HCT116 (cell line): ENCODE measurements around the gene PRKG1. TPM values are rescaled to one million over a fixed set of nuclear protein-coding genes. Genes with fewer than 3 reads are reported as not detected.

Experiments
- ATAC-seq: fragments of 200-7000 bp; cut with Tn5 transposase; 2 replicates; pipeline ENCODE4 v1.9.1; 2020; ENCODE audit warnings: mild to moderate bottlenecking, moderate library complexity
- BruUV-seq: library from RNA; stranded (reverse); fragments of 400-500 nt; replicated peaks from 2 replicates; lab custom pipeline; 2021; lab: Mats Ljungman, UMichigan
- CTCF ChIA-PET: fragments of 300-600 bp; sonication (Branson Sonifier 250); formaldehyde crosslinking; loops from one replicate; lab custom pipeline; 2021; ENCODE audit warnings: antibody characterized with exemption; lab: Charles Lee
- POLR2A ChIA-PET: fragments of 300-600, 350-600 bp; sonication (Branson Sonifier 250); formaldehyde crosslinking; loops from one replicate; lab custom pipeline; 2021; ENCODE audit warnings: antibody characterized with exemption; lab: Charles Lee
- RAD21 ChIA-PET, 2 experiments: fragments of 300-600 bp; sonication (Branson Sonifier 250); formaldehyde crosslinking; loops; one replicate each; lab custom pipeline; 2023; ENCODE audit warnings: low total read pairs in 2 of 2; ENCODE audit not compliant: uncharacterized antibody in 2 of 2, unreplicated experiment in 2 of 2, low non-redundant PET in 1 of 2; lab: Charles Lee
- DNase-seq: peaks from one replicate; pipeline ENCODE4 v3.0.0-alpha.2; 2010; ENCODE audit warnings: low read depth, low spot score
- H2AFZ ChIP-seq: fragments of 200-600 bp; shearing (Covaris generic), sonication (generic); 2 replicates; pipeline ENCODE4 v1.6.1; 2017; ENCODE audit warnings: low read depth, mixed run types, mixed read lengths, antibody characterized with exemption, low read length; ENCODE audit not compliant: poor library complexity, severe bottlenecking
- H3K27ac ChIP-seq: 2 replicates; pipeline ENCODE4 v1.5.1; 2012; ENCODE audit warnings: low read depth, low read length
- H3K27me3 ChIP-seq: fragments of 200-600 bp; sonication (generic); 2 replicates; pipeline ENCODE4 v1.6.1; 2016; ENCODE audit warnings: mixed run types, low read length, mixed read lengths; ENCODE audit not compliant: insufficient read depth
- H3K36me3 ChIP-seq, 2 experiments: fragments of 200-500 bp in 1 of 2; fragments of 200-600 bp in 1 of 2; sonication (Bioruptor generic) in 1 of 2; sonication (generic) in 1 of 2; 2 replicates each; pipeline versions ENCODE4 v1.5.1 to v1.6.1; 2014 to 2016; ENCODE audit warnings: low read length in 2 of 2, inconsistent platforms in 1 of 2, mixed read lengths in 1 of 2, mixed run types in 1 of 2; ENCODE audit not compliant: insufficient read depth in 2 of 2, control insufficient read depth in 1 of 2
- H3K4me1 ChIP-seq, 2 experiments: fragments of 200-600 bp in 1 of 2; sonication (generic) in 1 of 2; 2 replicates each; pipeline versions ENCODE4 v1.5.1 to v1.6.1; 2012 to 2017; ENCODE audit warnings: low read length in 2 of 2, inconsistent platforms in 1 of 2, mild to moderate bottlenecking in 1 of 2, mixed read lengths in 1 of 2, mixed run types in 1 of 2, moderate library complexity in 1 of 2; ENCODE audit not compliant: insufficient read depth in 2 of 2, control insufficient read depth in 1 of 2
- H3K4me2 ChIP-seq: fragments of 200-600 bp; sonication (generic); 2 replicates; pipeline ENCODE4 v1.6.1; 2017; ENCODE audit warnings: mixed run types, low read length, mixed read lengths
- H3K4me3 ChIP-seq, 2 experiments: fragments of 200-600 bp in 1 of 2; sonication (generic) in 1 of 2; replicated peaks in 1 of 2; 2 replicates each; pipeline ENCODE4 v1.5.1; 2011 to 2016; ENCODE audit warnings: low read length in 2 of 2, control low read depth in 1 of 2, low read depth in 1 of 2, mild to moderate bottlenecking in 1 of 2, mixed read lengths in 1 of 2, mixed run types in 1 of 2
- H3K79me2 ChIP-seq: fragments of 200-600 bp; sonication (generic); 2 replicates; pipeline ENCODE4 v1.6.1; 2017; ENCODE audit warnings: mild to moderate bottlenecking, mixed run types, low read length, moderate library complexity, mixed read lengths; ENCODE audit not compliant: insufficient read depth
- H3K9ac ChIP-seq: fragments of 200-600 bp; sonication (generic); 2 replicates; pipeline ENCODE4 v1.6.1; 2016; ENCODE audit warnings: low read length, mixed read lengths
- H3K9me2 ChIP-seq: fragments of 200-600 bp; sonication (generic), shearing (Covaris generic); 2 replicates; pipeline ENCODE4 v1.6.1; 2017; ENCODE audit warnings: mixed run types, mild to moderate bottlenecking, moderate library complexity; ENCODE audit not compliant: insufficient read depth
- H3K9me3 ChIP-seq, 2 experiments: fragments of 200-500 bp in 1 of 2; fragments of 200-600 bp in 1 of 2; sonication (Bioruptor generic) in 1 of 2; sonication (generic) in 1 of 2; 2 replicates each; pipeline ENCODE4 v1.6.1; 2014 to 2017; ENCODE audit warnings: low read length in 2 of 2, mixed read lengths in 2 of 2, inconsistent platforms in 1 of 2, low read depth in 1 of 2, mild to moderate bottlenecking in 1 of 2, mixed run types in 1 of 2, moderate library complexity in 1 of 2; ENCODE audit not compliant: control insufficient read depth in 1 of 2, insufficient read depth in 1 of 2
- H4K20me1 ChIP-seq: fragments of 200-600 bp; sonication (generic), shearing (Covaris generic); 2 replicates; pipeline ENCODE4 v1.6.1; 2017; ENCODE audit warnings: mixed run types, mild to moderate bottlenecking, moderate library complexity; ENCODE audit not compliant: insufficient read depth
- CBX3 ChIP-seq: IDR thresholded peaks from 2 replicates; pipeline ENCODE4 v1.6.1; 2012; ENCODE audit warnings: low read depth
- CEBPB ChIP-seq: IDR thresholded peaks from 2 replicates; pipeline ENCODE4 v1.6.1; 2012; ENCODE audit warnings: low read depth
- CTCF ChIP-seq, 3 experiments: fragments of 200-600 bp in 1 of 3; sonication (generic) in 1 of 3; IDR thresholded peaks in 2 of 3; conservative IDR thresholded peaks in 1 of 3; 2 replicates each; pipeline ENCODE4 v1.5.1; 2012 to 2017; ENCODE audit warnings: low read depth in 2 of 3, low read length in 2 of 3, antibody characterized with exemption in 1 of 3, borderline replicate concordance in 1 of 3, control low read depth in 1 of 3, mild to moderate bottlenecking in 1 of 3, mixed read lengths in 1 of 3, mixed run types in 1 of 3, moderate library complexity in 1 of 3; ENCODE audit not compliant: insufficient read depth in 1 of 3
- EGR1 ChIP-seq: IDR thresholded peaks from 2 replicates; pipeline ENCODE4 v1.6.1; 2012; ENCODE audit warnings: low read depth
- FOSL1 ChIP-seq: IDR thresholded peaks from 2 replicates; pipeline ENCODE4 v1.6.1; 2012; ENCODE audit warnings: low read depth
- JUND ChIP-seq: IDR thresholded peaks from 2 replicates; pipeline ENCODE4 v1.6.1; 2012
- POLR2AphosphoS5 ChIP-seq: IDR thresholded peaks from 2 replicates; pipeline ENCODE4 v1.6.1; 2011; ENCODE audit warnings: mild to moderate bottlenecking, low read depth, low read length, moderate library complexity
- RAD21 ChIP-seq: IDR thresholded peaks from 2 replicates; pipeline ENCODE4 v1.6.1; 2012; ENCODE audit warnings: low read depth, mild to moderate bottlenecking
- REST ChIP-seq: IDR thresholded peaks from 2 replicates; pipeline ENCODE4 v1.6.1; 2012; ENCODE audit warnings: low read depth
- SIN3A ChIP-seq: IDR thresholded peaks from 2 replicates; pipeline ENCODE4 v1.6.1; 2012; ENCODE audit warnings: low read depth
- SP1 ChIP-seq: IDR thresholded peaks from 2 replicates; pipeline ENCODE4 v1.6.1; 2012; ENCODE audit warnings: low read depth
- SRF ChIP-seq: IDR thresholded peaks from 2 replicates; pipeline ENCODE4 v1.6.1; 2012; ENCODE audit warnings: low read depth
- TCF7L2 ChIP-seq: IDR thresholded peaks from 2 replicates; pipeline ENCODE4 v1.7.0; 2011; ENCODE audit warnings: borderline replicate concordance, inconsistent platforms; ENCODE audit not compliant: insufficient read depth, insufficient read length; ENCODE audit errors: extremely low read depth
- ZFX ChIP-seq: fragments of 450-650 bp; IDR thresholded peaks from 2 replicates; pipeline ENCODE4 v1.6.1; 2017
- intact Hi-C: fragments of 100-400 bp; cut with micrococcal nuclease; formaldehyde crosslinking; loops from 2 replicates; pipeline ENCODE4 v1.10.0; 2022
- total RNA-seq: library from RNA; stranded (reverse); gene quantifications from one replicate; pipeline ENCODE4 v1.2.1, GENCODE V29; 2021; ENCODE audit not compliant: unreplicated experiment
- TF ChIP-seq, protein P1 (sequence below): IDR thresholded peaks from 2 replicates; pipeline ENCODE4 v1.6.1; 2012

Gene PRKG1
- total RNA-seq, 1 experiment from 2014 or later, result 1.4 TPM

GRCh38 chr10:51698473-51699063, 624.3 kb downstream of the PRKG1 start:
- peak overlapping the region; percentile 77; the same call in 1 of the 2 replicates for H3K27ac ChIP-seq
- intact Hi-C loops, result no loop called here
- ATAC-seq (no peak), DNase-seq (no peak)
- ChIA-PET RAD21 (interaction anchor here in 1 of 2 experiments (0.7 kb wide), 1 partner anchor 12 kb away, joined by 3 read pairs; no protein-coding TSS in a partner anchor), POLR2A (no interaction called here), CTCF (no interaction called here)
- peak overlapping the region; percentile 88 for H3K4me2 ChIP-seq
- H3K9ac ChIP-seq, result peak overlapping the region; percentile 70
- H2AFZ ChIP-seq, result no peak overlapping the region
- H3K4me3 ChIP-seq, result peak overlapping the region; percentile 71 to 95
- TF ChIP-seq CBX3 (no peak), JUND (no peak), REST (no peak), CTCF (IDR thresholded peaks at IDR 0.05 in 2 of 3, conservative IDR thresholded peaks at IDR 0.05 in 1 of 3; ENCODE audit: borderline replicate concordance in 1 of 3, insufficient read depth in 1 of 3, low read depth in 2 of 3, low read length in 2 of 3) (no peak), CEBPB (no peak), ZFX (no peak), SIN3A (no peak), FOSL1 (no peak), POLR2AphosphoS5 (no peak), EGR1 (no peak), RAD21 (no peak), SP1 (no peak), SRF (no peak), TCF7L2 (no peak)
- TF ChIP-seq, protein P1, sequence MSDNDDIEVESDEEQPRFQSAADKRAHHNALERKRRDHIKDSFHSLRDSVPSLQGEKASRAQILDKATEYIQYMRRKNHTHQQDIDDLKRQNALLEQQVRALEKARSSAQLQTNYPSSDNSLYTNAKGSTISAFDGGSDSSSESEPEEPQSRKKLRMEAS, result no peak
- H3K79me2 ChIP-seq, result peaks cover 35% of the 10 kb centered on the region
- H3K4me1 ChIP-seq, result peaks cover 12 to 15% of the 10 kb centered on the region in 2 experiments; a peak in 3 of 4 replicates
- H3K36me3 ChIP-seq, result no peaks in the 10 kb centered on the region
- H3K27me3 ChIP-seq, result no peaks in the 10 kb centered on the region
- no peaks in the 10 kb centered on the region for H4K20me1 ChIP-seq
- H3K9me3 ChIP-seq, result no peaks in the 10 kb centered on the region
- no TSS peak for BruUV-seq
- H3K9me2 ChIP-seq, result no peaks in the 10 kb centered on the region
